Memory B cell (primary cell): Measurements from ENCODE around the gene USP36.

Experiments
- ATAC-seq: fragments of 150-1000 bp; cut with Tn5 transposase; 2 replicates; pipeline ENCODE4 v1.10.0; 2021; ENCODE audit warnings: low read depth, mild to moderate bottlenecking, moderate library complexity
- DNase-seq, 2 donors: peaks; one replicate each; pipeline ENCODE4 v3.0.0; 2022; ENCODE audit warnings: low spot score in 2 of 2
- H3K27ac Mint-ChIP-seq: one replicate; pipeline ENCODE4 v1.8.0; 2022; ENCODE audit warnings: mild to moderate bottlenecking, moderate library complexity, mixed read lengths
- H3K27me3 Mint-ChIP-seq: one replicate; pipeline ENCODE4 v1.8.0; 2022; ENCODE audit warnings: mixed read lengths
- H3K36me3 Mint-ChIP-seq: one replicate; pipeline ENCODE4 v1.8.0; 2022; ENCODE audit warnings: mild to moderate bottlenecking, mixed read lengths
- H3K4me1 Mint-ChIP-seq: one replicate; pipeline ENCODE4 v1.8.0; 2022; ENCODE audit warnings: mixed read lengths
- H3K4me3 Mint-ChIP-seq: one replicate; pipeline ENCODE4 v1.8.0; 2022; ENCODE audit warnings: mild to moderate bottlenecking, moderate library complexity, mixed read lengths
- H3K9me3 Mint-ChIP-seq: one replicate; pipeline ENCODE4 v1.8.0; 2022; ENCODE audit warnings: mixed read lengths

The USP36 gene

GRCh38 chr17:78862073-78863023, 21.7 kb upstream of the USP36 start:
- H3K36me3 Mint-ChIP-seq: no peaks in the 10 kb centered on the region
- no peaks in the 10 kb centered on the region for H3K9me3 Mint-ChIP-seq
- DNase-seq (no peak), ATAC-seq (no peak)
- H3K27ac Mint-ChIP-seq: no peak overlapping the region
- peaks cover 9% of the 10 kb centered on the region for H3K27me3 Mint-ChIP-seq
- H3K4me1 Mint-ChIP-seq: peaks cover 3% of the 10 kb centered on the region
- no peak overlapping the region for H3K4me3 Mint-ChIP-seq

- Mint-ChIP-seq H3K9me3 (no peaks in the 10 kb centered on the region), H3K4me3 (no peak overlapping the region), H3K27ac (no peak overlapping the region), H3K36me3 (no peaks in the 10 kb centered on the region), H3K4me1 (peaks cover 3% of the 10 kb centered on the region), H3K27me3 (peaks cover 9% of the 10 kb centered on the region)
- ATAC-seq: no peak
- no peak for DNase-seq
Measured at GRCh38 chr17:78861229-78861628, 20.6 kb upstream of the USP36 start.

- Mint-ChIP-seq H3K27ac (no peak overlapping the region), H3K27me3 (peaks cover 2% of the 10 kb centered on the region), H3K9me3 (no peaks in the 10 kb centered on the region), H3K4me3 (no peak overlapping the region), H3K4me1 (no peaks in the 10 kb centered on the region), H3K36me3 (no peaks in the 10 kb centered on the region)
- no peak for DNase-seq
- no peak for ATAC-seq
Measured at GRCh38 chr17:78859051-78859450, 18.4 kb upstream of the USP36 start.

- DNase-seq: no peak
- no peaks in the 10 kb centered on the region for H3K27me3 Mint-ChIP-seq
- no peak overlapping the region for H3K4me3 Mint-ChIP-seq
- no peak overlapping the region for H3K27ac Mint-ChIP-seq
- no peak for ATAC-seq
- H3K4me1 Mint-ChIP-seq: no peaks in the 10 kb centered on the region
- H3K36me3 Mint-ChIP-seq: no peaks in the 10 kb centered on the region
- no peaks in the 10 kb centered on the region for H3K9me3 Mint-ChIP-seq
Measured at GRCh38 chr17:78857266-78857665, 16.7 kb upstream of the USP36 start.

- no peaks in the 10 kb centered on the region for H3K4me1 Mint-ChIP-seq
- no peak overlapping the region for H3K27ac Mint-ChIP-seq
- H3K9me3 Mint-ChIP-seq: no peaks in the 10 kb centered on the region
- no peaks in the 10 kb centered on the region for H3K27me3 Mint-ChIP-seq
- ATAC-seq (no peak), DNase-seq (no peak)
- H3K36me3 Mint-ChIP-seq: no peaks in the 10 kb centered on the region
- H3K4me3 Mint-ChIP-seq: no peak overlapping the region
Measured at GRCh38 chr17:78855561-78856165, 15.0 kb upstream of the USP36 start.

GRCh38 chr17:78854508-78854907, 13.9 kb upstream of the USP36 start:
- H3K36me3 Mint-ChIP-seq: no peaks in the 10 kb centered on the region
- H3K9me3 Mint-ChIP-seq: no peaks in the 10 kb centered on the region
- H3K27ac Mint-ChIP-seq: no peak overlapping the region
- H3K27me3 Mint-ChIP-seq: no peaks in the 10 kb centered on the region
- DNase-seq: no peak
- no peaks in the 10 kb centered on the region for H3K4me1 Mint-ChIP-seq
- H3K4me3 Mint-ChIP-seq: no peak overlapping the region
- ATAC-seq: no peak

GRCh38 chr17:78853926-78854394, 13.3 kb upstream of the USP36 start:
- H3K4me1 Mint-ChIP-seq: no peaks in the 10 kb centered on the region
- no peaks in the 10 kb centered on the region for H3K9me3 Mint-ChIP-seq
- no peaks in the 10 kb centered on the region for H3K36me3 Mint-ChIP-seq
- no peak overlapping the region for H3K4me3 Mint-ChIP-seq
- no peaks in the 10 kb centered on the region for H3K27me3 Mint-ChIP-seq
- H3K27ac Mint-ChIP-seq: no peak overlapping the region
- ATAC-seq: no peak
- no peak for DNase-seq

- DNase-seq (no peak), ATAC-seq (no peak)
- no peaks in the 10 kb centered on the region for H3K4me1 Mint-ChIP-seq
- no peaks in the 10 kb centered on the region for H3K27me3 Mint-ChIP-seq
- H3K9me3 Mint-ChIP-seq: no peaks in the 10 kb centered on the region
- H3K27ac Mint-ChIP-seq: no peak overlapping the region
- H3K36me3 Mint-ChIP-seq: no peaks in the 10 kb centered on the region
- no peak overlapping the region for H3K4me3 Mint-ChIP-seq
Measured at GRCh38 chr17:78852709-78853121, 12.1 kb upstream of the USP36 start.

- peaks cover 4% of the 10 kb centered on the region for H3K4me1 Mint-ChIP-seq
- ATAC-seq (no peak), DNase-seq (no peak)
- no peak overlapping the region for H3K27ac Mint-ChIP-seq
- H3K9me3 Mint-ChIP-seq: no peaks in the 10 kb centered on the region
- no peaks in the 10 kb centered on the region for H3K36me3 Mint-ChIP-seq
- H3K4me3 Mint-ChIP-seq: no peak overlapping the region
- H3K27me3 Mint-ChIP-seq: no peaks in the 10 kb centered on the region
Measured at GRCh38 chr17:78849026-78849425, 8.4 kb upstream of the USP36 start.

- no peak overlapping the region for H3K27ac Mint-ChIP-seq
- no peaks in the 10 kb centered on the region for H3K27me3 Mint-ChIP-seq
- H3K9me3 Mint-ChIP-seq: no peaks in the 10 kb centered on the region
- ATAC-seq (no peak), DNase-seq (no peak)
- peaks cover 4% of the 10 kb centered on the region for H3K4me1 Mint-ChIP-seq
- no peak overlapping the region for H3K4me3 Mint-ChIP-seq
- no peaks in the 10 kb centered on the region for H3K36me3 Mint-ChIP-seq
Measured at GRCh38 chr17:78847052-78847451, 6.4 kb upstream of the USP36 start.

- Mint-ChIP-seq H3K27ac (peak overlapping the region; percentile 46), H3K4me3 (no peak overlapping the region)
Measured at GRCh38 chr17:78844301-78845005, 3.8 kb upstream of the USP36 start.

GRCh38 chr17:78842881-78843565, 2.4 kb upstream of the USP36 start:
- H3K4me1 Mint-ChIP-seq: peaks cover 29% of the 10 kb centered on the region
- H3K27me3 Mint-ChIP-seq: no peaks in the 10 kb centered on the region
- H3K4me3 Mint-ChIP-seq: no peak overlapping the region
- no peak overlapping the region for H3K27ac Mint-ChIP-seq
- H3K36me3 Mint-ChIP-seq: peaks cover 2% of the 10 kb centered on the region
- DNase-seq: peak in 1 of 2 donors; percentile 40
- ATAC-seq: no peak
- no peaks in the 10 kb centered on the region for H3K9me3 Mint-ChIP-seq

More at GRCh38 chr17:78844301-78845005, 3.8 kb upstream of the USP36 start:
- no peaks in the 10 kb centered on the region for H3K9me3 Mint-ChIP-seq
- H3K4me1 Mint-ChIP-seq: peaks cover 17% of the 10 kb centered on the region
- no peak for ATAC-seq
- no peak for DNase-seq
- H3K36me3 Mint-ChIP-seq: no peaks in the 10 kb centered on the region
- no peaks in the 10 kb centered on the region for H3K27me3 Mint-ChIP-seq

GRCh38 chr17:78840530-78840779, 159 bp downstream of the USP36 start:
- no peak for ATAC-seq
- H3K36me3 Mint-ChIP-seq: peaks cover 19% of the 10 kb centered on the region
- no peaks in the 10 kb centered on the region for H3K27me3 Mint-ChIP-seq
- peaks cover 36% of the 10 kb centered on the region for H3K4me1 Mint-ChIP-seq
- H3K9me3 Mint-ChIP-seq: no peaks in the 10 kb centered on the region
- no peak for DNase-seq
- H3K27ac Mint-ChIP-seq: peak overlapping the region; percentile 100
- H3K4me3 Mint-ChIP-seq: peak overlapping the region; percentile 95
